Suprapubic skin (tissue), 4 donors: ENCODE results near the gene CA7.

Source experiments
- EP300 ChIP-seq: sonication (generic); formaldehyde crosslinking; IDR thresholded peaks from one replicate; pipeline ENCODE4 v1.6.1; 2017; ENCODE audit warnings: antibody characterized with exemption
- POLR2A ChIP-seq, 2 donors: fragments of 450-650 bp; IDR thresholded peaks; one replicate each; pipeline ENCODE4 v1.6.1; 2017; ENCODE audit warnings: antibody characterized with exemption in 2 of 2, mild to moderate bottlenecking in 2 of 2, moderate library complexity in 2 of 2
- POLR2AphosphoS5 ChIP-seq, 3 donors: sonication (generic); formaldehyde crosslinking; IDR thresholded peaks; one replicate each; pipeline ENCODE4 v1.6.1; 2017; ENCODE audit warnings: antibody characterized with exemption in 3 of 3
- TF ChIP-seq, protein P1 (sequence below), 2 donors: fragments of 200-600 bp in 1 of 2; fragments of 450-650 bp in 1 of 2; sonication (generic) in 1 of 2; IDR thresholded peaks; one replicate each; pipeline ENCODE4 v1.5.1; 2016 to 2019; ENCODE audit warnings: antibody characterized with exemption in 2 of 2, mild to moderate bottlenecking in 1 of 2, moderate library complexity in 1 of 2

DNA sequence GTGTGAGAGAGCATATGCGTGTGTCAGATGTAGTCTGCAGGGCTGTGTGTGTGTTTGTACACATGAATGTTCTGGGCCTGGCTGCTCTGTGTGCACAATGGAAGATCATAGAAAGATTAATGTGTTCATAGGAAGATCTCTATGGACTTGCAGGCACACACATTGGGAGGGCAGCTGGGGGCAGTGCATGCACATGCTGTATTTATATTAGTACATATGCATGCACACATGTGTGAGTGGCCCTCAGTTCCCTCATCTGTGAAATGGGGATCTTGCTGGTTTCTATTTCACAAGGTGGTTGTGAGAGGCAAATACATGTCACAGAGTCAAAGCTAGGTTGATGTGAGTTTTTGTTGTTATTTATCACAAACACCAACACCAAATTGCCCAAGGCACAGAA lies 2.1 kb downstream of the CA7 start:
- TF ChIP-seq, protein P1, sequence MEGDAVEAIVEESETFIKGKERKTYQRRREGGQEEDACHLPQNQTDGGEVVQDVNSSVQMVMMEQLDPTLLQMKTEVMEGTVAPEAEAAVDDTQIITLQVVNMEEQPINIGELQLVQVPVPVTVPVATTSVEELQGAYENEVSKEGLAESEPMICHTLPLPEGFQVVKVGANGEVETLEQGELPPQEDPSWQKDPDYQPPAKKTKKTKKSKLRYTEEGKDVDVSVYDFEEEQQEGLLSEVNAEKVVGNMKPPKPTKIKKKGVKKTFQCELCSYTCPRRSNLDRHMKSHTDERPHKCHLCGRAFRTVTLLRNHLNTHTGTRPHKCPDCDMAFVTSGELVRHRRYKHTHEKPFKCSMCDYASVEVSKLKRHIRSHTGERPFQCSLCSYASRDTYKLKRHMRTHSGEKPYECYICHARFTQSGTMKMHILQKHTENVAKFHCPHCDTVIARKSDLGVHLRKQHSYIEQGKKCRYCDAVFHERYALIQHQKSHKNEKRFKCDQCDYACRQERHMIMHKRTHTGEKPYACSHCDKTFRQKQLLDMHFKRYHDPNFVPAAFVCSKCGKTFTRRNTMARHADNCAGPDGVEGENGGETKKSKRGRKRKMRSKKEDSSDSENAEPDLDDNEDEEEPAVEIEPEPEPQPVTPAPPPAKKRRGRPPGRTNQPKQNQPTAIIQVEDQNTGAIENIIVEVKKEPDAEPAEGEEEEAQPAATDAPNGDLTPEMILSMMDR (IDR thresholded peaks at IDR 0.05): no peak
- TF ChIP-seq POLR2AphosphoS5 (IDR thresholded peaks at IDR 0.05): no peak
- TF ChIP-seq POLR2A (IDR thresholded peaks at IDR 0.05): no peak
- no peak for TF ChIP-seq EP300
